H1 (cell line): ENCODE measurements around the gene TMEM222. TPM values are rescaled to one million over a fixed set of nuclear protein-coding genes. Genes with fewer than 3 reads are reported as not detected.

Source experiments
- CTCF ChIA-PET: fragments of 300-600 bp; sonication (Branson Sonifier 250); formaldehyde crosslinking; loops from one replicate; lab custom pipeline; 2021; ENCODE audit not compliant: partially characterized antibody; lab: Charles Lee
- POLR2A ChIA-PET: fragments of 300-600 bp; sonication (Branson Sonifier 250); formaldehyde crosslinking; loops from one replicate; lab custom pipeline; 2021; ENCODE audit warnings: inconsistent platforms; ENCODE audit not compliant: partially characterized antibody; lab: Charles Lee
- DNase-seq, 2 experiments: peaks; one replicate each; pipeline versions ENCODE4 v3.0.0 to v3.0.0-alpha.2; 2010 to 2022; ENCODE audit warnings: low spot score in 2 of 2, low read depth in 1 of 2, mixed read lengths in 1 of 2
- FAIRE-seq: peaks from 2 replicates; lab custom pipeline; 2011; peaks lifted over from hg19 to GRCh38; lab: Jason Lieb, UNC
- H2AFZ ChIP-seq: 2 replicates; pipeline ENCODE4 v1.8.1; 2012; ENCODE audit warnings: low read length, inconsistent platforms
- H2AK5ac ChIP-seq: 2 replicates; pipeline ENCODE4 v1.6.1; 2013; ENCODE audit warnings: low read depth, low read length
- H2BK120ac ChIP-seq: replicated peaks from 2 replicates; pipeline ENCODE3; 2013; ENCODE audit warnings: low read depth, low read length, inconsistent platforms
- H2BK12ac ChIP-seq: 2 replicates; pipeline ENCODE4 v1.6.1; 2013; ENCODE audit warnings: low read depth, low read length
- H2BK15ac ChIP-seq: 2 replicates; pipeline ENCODE4 v1.6.1; 2013; ENCODE audit warnings: low read length
- H2BK20ac ChIP-seq: 2 replicates; pipeline ENCODE4 v1.6.1; 2013; ENCODE audit warnings: low read length
- H2BK5ac ChIP-seq: 2 replicates; pipeline ENCODE4 v1.6.1; 2013; ENCODE audit warnings: low read depth, low read length
- H3K14ac ChIP-seq: 2 replicates; pipeline ENCODE4 v1.6.1; 2013; ENCODE audit warnings: inconsistent platforms; ENCODE audit not compliant: insufficient read length
- H3K18ac ChIP-seq: 2 replicates; pipeline ENCODE4 v1.6.1; 2013; ENCODE audit warnings: low read length; ENCODE audit errors: extremely low read depth
- H3K23ac ChIP-seq: 2 replicates; pipeline ENCODE4 v1.6.1; 2013; ENCODE audit warnings: inconsistent platforms; ENCODE audit not compliant: insufficient read length
- H3K23me2 ChIP-seq: 2 replicates; pipeline ENCODE4 v1.6.1; 2013; ENCODE audit warnings: low read depth, low read length
- H3K27ac ChIP-seq: 2 replicates; pipeline ENCODE4 v1.6.1; 2011; ENCODE audit warnings: low read depth, low read length, inconsistent platforms
- H3K27me3 ChIP-seq, 4 experiments: replicated peaks in 1 of 4; 1 replicate in 1 of 4; 2 replicates in 3 of 4; pipeline versions ENCODE4 v1.6.1 to v1.8.1; 2011 to 2013; ENCODE audit warnings: low read length in 3 of 4, mild to moderate bottlenecking in 3 of 4, inconsistent platforms in 2 of 4, mixed read lengths in 2 of 4, moderate library complexity in 1 of 4; ENCODE audit not compliant: control insufficient read depth in 3 of 4, insufficient read depth in 3 of 4; ENCODE audit errors: extremely low read depth in 1 of 4
- H3K36me3 ChIP-seq, 4 experiments: 2 replicates each; pipeline versions ENCODE4 v1.6.1 to v1.8.1; 2011 to 2013; ENCODE audit warnings: mild to moderate bottlenecking in 4 of 4, low read length in 3 of 4, moderate library complexity in 2 of 4, control low read depth in 1 of 4, inconsistent platforms in 1 of 4; ENCODE audit not compliant: insufficient read depth in 4 of 4, control insufficient read depth in 2 of 4
- H3K4ac ChIP-seq: replicated peaks from 2 replicates; pipeline ENCODE3; 2013; ENCODE audit warnings: low read length, low read depth, mixed read lengths, inconsistent platforms; ENCODE audit not compliant: insufficient read length
- H3K4me1 ChIP-seq, 4 experiments: replicated peaks in 1 of 4; 1 replicate in 1 of 4; 2 replicates in 3 of 4; pipeline versions ENCODE4 v1.6.1 to v1.8.1; 2011 to 2013; ENCODE audit warnings: low read length in 3 of 4, inconsistent platforms in 2 of 4, mixed read lengths in 1 of 4; ENCODE audit not compliant: insufficient read depth in 4 of 4, control insufficient read depth in 3 of 4
- H3K4me2 ChIP-seq, 2 experiments: 2 replicates each; pipeline versions ENCODE4 v1.6.1 to v1.8.1; 2011 to 2013; ENCODE audit warnings: low read depth in 2 of 2, low read length in 2 of 2, control low read depth in 1 of 2, inconsistent platforms in 1 of 2, mild to moderate bottlenecking in 1 of 2; ENCODE audit not compliant: insufficient read depth in 1 of 2
- H3K4me3 ChIP-seq, 4 experiments: fragments of 200-600, 300-600 bp in 1 of 4; sonication (generic), shearing (Covaris generic), sonication (Bioruptor Twin) in 1 of 4; 2 replicates each; pipeline versions ENCODE4 v1.5.1 to v1.8.1; 2011 to 2016; ENCODE audit warnings: low read length in 4 of 4, low read depth in 3 of 4, control low read depth in 2 of 4, inconsistent platforms in 2 of 4, mild to moderate bottlenecking in 2 of 4, mixed read lengths in 1 of 4, moderate library complexity in 1 of 4; ENCODE audit not compliant: insufficient read depth in 2 of 4; ENCODE audit errors: extremely low read depth in 1 of 4
- H3K56ac ChIP-seq: replicated peaks from 2 replicates; pipeline ENCODE3; 2013; ENCODE audit warnings: low read depth, mild to moderate bottlenecking, mixed read lengths, low read length, inconsistent platforms; ENCODE audit not compliant: insufficient read length
- H3K79me1 ChIP-seq: 2 replicates; pipeline ENCODE4 v1.6.1; 2013; ENCODE audit warnings: low read depth, low read length, control low read depth
- H3K79me2 ChIP-seq, 2 experiments: 2 replicates each; pipeline versions ENCODE4 v1.6.1 to v1.8.1; 2012 to 2013; ENCODE audit warnings: low read length in 2 of 2, mild to moderate bottlenecking in 2 of 2, inconsistent platforms in 1 of 2; ENCODE audit not compliant: insufficient read depth in 2 of 2, control insufficient read depth in 1 of 2
- H3K9ac ChIP-seq, 4 experiments: replicated peaks in 1 of 4; 1 replicate in 1 of 4; 2 replicates in 3 of 4; pipeline versions ENCODE4 v1.6.1 to v1.8.1; 2011 to 2013; ENCODE audit warnings: low read depth in 3 of 4, low read length in 3 of 4, control low read depth in 2 of 4, mild to moderate bottlenecking in 2 of 4, moderate library complexity in 2 of 4, inconsistent platforms in 1 of 4; ENCODE audit errors: extremely low read depth in 1 of 4
- H3K9me3 ChIP-seq, 2 experiments: 2 replicates each; pipeline versions ENCODE4 v1.6.1 to v1.8.1; 2012 to 2013; ENCODE audit warnings: mild to moderate bottlenecking in 2 of 2, moderate library complexity in 2 of 2, control low read depth in 1 of 2, inconsistent platforms in 1 of 2, low read depth in 1 of 2, low read length in 1 of 2, mixed read lengths in 1 of 2; ENCODE audit not compliant: insufficient read depth in 2 of 2
- H4K20me1 ChIP-seq, 2 experiments: replicated peaks in 1 of 2; 2 replicates each; pipeline versions ENCODE3 to v1.8.1; 2011 to 2013; ENCODE audit warnings: inconsistent platforms in 2 of 2, low read length in 2 of 2, mild to moderate bottlenecking in 1 of 2; ENCODE audit not compliant: insufficient read depth in 2 of 2, control insufficient read depth in 1 of 2
- H4K5ac ChIP-seq: 2 replicates; pipeline ENCODE4 v1.6.1; 2013; ENCODE audit warnings: low read length, low read depth, mixed read lengths, inconsistent platforms; ENCODE audit not compliant: insufficient read length
- H4K8ac ChIP-seq: 2 replicates; pipeline ENCODE4 v1.8.0; 2013; ENCODE audit warnings: mild to moderate bottlenecking, moderate library complexity, low read length, inconsistent platforms; ENCODE audit not compliant: insufficient read depth; ENCODE audit errors: extremely low read depth
- H4K91ac ChIP-seq: replicated peaks from 2 replicates; pipeline ENCODE3; 2013; ENCODE audit warnings: low read length, mixed read lengths, inconsistent platforms; ENCODE audit not compliant: insufficient read length
- CBX8 ChIP-seq: fragments of 300-800, 300-1000 bp; sonication (generic); IDR thresholded peaks from 2 replicates; pipeline ENCODE4 v1.7.1; 2016; ENCODE audit warnings: low read depth, low read length, borderline replicate concordance
- GTF2F1 ChIP-seq: IDR thresholded peaks from 2 replicates; pipeline ENCODE4 v1.6.1; 2012; ENCODE audit warnings: low read depth, low read length, improper control_type of control experiment, borderline replicate concordance
- HDAC6 ChIP-seq: IDR thresholded peaks from one replicate; pipeline ENCODE4 v1.7.1; 2012; ENCODE audit warnings: low read depth, mild to moderate bottlenecking, inconsistent platforms, low read length, moderate library complexity
- RNF2 ChIP-seq: fragments of 200-900, 300-1000 bp; sonication (generic); IDR thresholded peaks from 2 replicates; pipeline ENCODE4 v1.7.1; 2016; ENCODE audit warnings: borderline replicate concordance, low read depth, mild to moderate bottlenecking, antibody characterized with exemption, low read length; ENCODE audit not compliant: poor library complexity, severe bottlenecking; ENCODE audit errors: missing control alignments
- TBP ChIP-seq: IDR thresholded peaks from 2 replicates; pipeline ENCODE4 v1.6.1; 2011; ENCODE audit warnings: low read depth, low read length, improper control_type of control experiment
- WGBS, 2 experiments: shearing (Covaris generic) in 1 of 2; methylation state at CpG; one replicate each; pipeline versions ENCODE4 v1.1.6 to v1.1.7; 2013 to 2015; ENCODE audit warnings: low lambda C conversion rate in 2 of 2, mixed read lengths in 2 of 2, inconsistent platforms in 1 of 2, low coverage in 1 of 2, missing lambda C conversion rate in 1 of 2; ENCODE audit not compliant: insufficient replicate concordance in 2 of 2, insufficient coverage in 1 of 2, insufficient read length in 1 of 2; ENCODE audit errors: extremely low coverage in 1 of 2, missing lambda C conversion rate in 1 of 2; 5-methylcytosine and 5-hydroxymethylcytosine counted together
- polyA plus RNA-seq, 7 experiments: library from polyadenylated mRNA; depleted of rRNA in 3 of 7; stranded (reverse) in 5 of 7; unstranded in 2 of 7; fragments of >200 nt in 5 of 7; fragments of 200-250 nt in 2 of 7; gene quantifications; 1 replicate in 5 of 7; 2 replicates in 1 of 7; 4 replicates in 1 of 7; pipeline versions ENCODE4 v1.2.1 to v1.2.3, GENCODE V29; 2011 to 2013; ENCODE audit warnings: missing spikeins in 2 of 7, mixed read lengths in 2 of 7
- total RNA-seq: library from RNA; stranded (reverse); fragmentation: NEBNext Ultra II Directional; extraction: Animal tissue kit (Norgen Biotek cat#: 25700); gene quantifications from 2 replicates; pipeline ENCODE4 v1.2.1, GENCODE V29; 2021

The TMEM222 gene
- total and polyA plus RNA-seq, 2 of the 8 experiments (the other 6 are each of a cell fraction or from before 2014, with no cell fraction given): 27.0 to 51.8 TPM

DNA sequence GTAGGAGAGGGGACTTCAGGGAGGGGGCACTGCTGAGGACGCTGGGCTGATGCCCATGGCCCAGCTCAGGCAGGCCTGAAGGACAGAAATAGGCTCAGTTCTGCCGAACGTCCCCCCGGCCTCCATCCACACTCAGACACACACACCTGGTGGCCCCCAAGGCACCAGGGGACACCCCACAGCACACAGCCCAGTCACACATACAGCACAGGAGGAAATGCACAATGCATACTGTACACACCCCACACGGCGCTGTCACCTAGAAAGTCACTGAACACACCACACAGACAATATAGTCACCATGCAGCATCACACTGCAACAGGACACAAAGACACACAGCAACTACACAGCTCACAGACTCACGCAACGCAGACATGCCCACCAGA lies 20.4 kb downstream of the TMEM222 start:
- H3K23me2 ChIP-seq: peaks cover 6% of the 10 kb centered on the region; the same call in 1 of the 2 replicates
- no peak for TF ChIP-seq CBX8
- TF ChIP-seq GTF2F1: no peak
- TF ChIP-seq RNF2: no peak
- no peak for TF ChIP-seq HDAC6
- TF ChIP-seq TBP: no peak
- TF ChIP-seq, all 59 proteins: peak for 0
- Histone ChIP-seq H3K18ac (peak overlapping the region; percentile 96), H4K5ac (peak overlapping the region; percentile 93), H3K79me1 (no peaks in the 10 kb centered on the region), H2BK15ac (peak overlapping the region; percentile 99), H3K56ac (no peak overlapping the region), H3K27ac (no peak overlapping the region), H4K20me1 (peaks cover 2 to 9% of the 10 kb centered on the region in 2 experiments), H3K4me2 (peak overlapping the region; percentile 78 to 94), H2BK12ac (peak overlapping the region; percentile 92; the same call in 1 of the 2 replicates), H3K4me3 (peak overlapping the region; percentile 16 to 64 (median 44); a peak in 6 of 8 replicates), H3K14ac (no peak overlapping the region), H4K8ac (peak overlapping the region; percentile 31; the same call in 1 of the 2 replicates), H2BK120ac (peak overlapping the region; percentile 51), H4K91ac (peak overlapping the region; percentile 48), H2AK5ac (peak overlapping the region; percentile 57), H3K23ac (no peak overlapping the region), H2BK20ac (peak overlapping the region; percentile 83), H3K79me2 (no peaks in the 10 kb centered on the region; a peak in 1 of 4 replicates), H3K36me3 (0 out of 8 replicates have a peak, but pooled peaks cover 0 to 3% (median 0%) of the 10 kb centered on the region in 4 experiments), H3K9ac (peak overlapping the region in 1 of 4 experiments; percentile 13; a peak in 3 of 7 replicates), H3K4ac (peak overlapping the region; percentile 91), H2BK5ac (peak overlapping the region; percentile 76; the same call in 1 of the 2 replicates), H3K9me3 (no peaks in the 10 kb centered on the region), H2AFZ (no peak overlapping the region), H3K27me3 (peaks cover 0 to 2% (median 0%) of the 10 kb centered on the region in 4 experiments; a peak in 1 of 7 replicates), H3K4me1 (peaks cover 0 to 25% (median 20%) of the 10 kb centered on the region in 4 experiments; a peak in 6 of 7 replicates)
- CTCF ChIA-PET: interaction anchor here (0.6 to 17.0 kb wide), 15 partner anchors 8 to 299 kb away, joined by 3 to 321 read pairs (median 5); no protein-coding TSS in a partner anchor
- FAIRE-seq (no peak), DNase-seq (no peak)
- 86% methylated on average over 8 of the region's 8 CpGs; no CpG with 5 or more reads in 1 of the 2 experiments for WGBS, 2 experiments
- POLR2A ChIA-PET: interaction anchor here (0.9 to 4.8 kb wide), 11 partner anchors 8 to 55 kb away, joined by 3 to 50 read pairs (median 6); partner anchors contain the start of gene TMEM222
